Peyer's patch (tissue), 4 donors: ENCODE data around the gene DGKE.

Experiments used
- CTCF ChIP-seq, 6 experiments: fragments of 450-650 bp in 4 of 6; fragments of 200-600 bp in 2 of 6; sonication (generic) in 1 of 6; IDR thresholded peaks; one replicate each; pipeline ENCODE4 v1.5.1; 2017 to 2019; ENCODE audit warnings: antibody characterized with exemption in 6 of 6, mild to moderate bottlenecking in 3 of 6, moderate library complexity in 1 of 6
- POLR2A ChIP-seq, 2 donors: fragments of 450-650 bp; IDR thresholded peaks; one replicate each; pipeline ENCODE4 v1.5.1; 2017; ENCODE audit warnings: antibody characterized with exemption in 2 of 2, mild to moderate bottlenecking in 2 of 2, moderate library complexity in 2 of 2

- no peak for TF ChIP-seq POLR2A (IDR thresholded peaks at IDR 0.05)
- no peak for TF ChIP-seq CTCF (IDR thresholded peaks at IDR 0.05)
These were observed 4.7 kb downstream of the DGKE start for GRCh38 chr17:56838687-56839086.
